ENCODE measurements around the gene CSTPP1. TPM values are rescaled to one million over a fixed set of nuclear protein-coding genes. Genes with fewer than 3 reads are reported as not detected.

The CSTPP1 gene
- total RNA-seq, 1 donor from 2014 or later, result 66.1 TPM

DNA sequence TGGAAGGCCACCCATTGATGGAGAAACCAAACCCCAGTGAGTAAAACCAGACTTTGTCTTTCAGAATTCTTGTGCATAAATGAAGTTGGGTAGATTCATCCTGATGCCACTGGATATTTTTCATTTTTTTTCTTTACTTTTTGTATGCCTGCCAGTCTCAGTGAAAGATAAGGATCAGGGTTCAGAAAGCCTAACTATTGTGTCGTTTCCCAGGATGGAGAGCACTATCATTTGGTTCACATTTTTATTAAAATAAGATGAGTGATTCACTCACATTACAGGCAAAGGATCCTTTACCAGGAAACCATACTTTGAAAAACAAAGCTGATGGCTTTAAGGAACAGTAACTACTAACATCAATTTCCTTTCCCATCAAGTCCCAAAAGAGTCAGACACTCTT is 188.1 kb downstream of the CSTPP1 start:
- H3K4me1 Mint-ChIP-seq (ENCODE audit: low read depth), result peaks cover 25% of the 10 kb centered on the region
- no peak for DNase-seq (ENCODE audit: low spot score, unreplicated experiment)
- no peak overlapping the region for H3K4me3 Mint-ChIP-seq (ENCODE audit: low read depth)
- H3K27me3 Mint-ChIP-seq, result no peaks in the 10 kb centered on the region
- H3K9me3 Mint-ChIP-seq (ENCODE audit: low read depth), result no peaks in the 10 kb centered on the region
- no peak overlapping the region for H3K27ac Mint-ChIP-seq
- H3K36me3 Mint-ChIP-seq (ENCODE audit: insufficient read depth), result peaks cover 2% of the 10 kb centered on the region
- TF ChIP-seq CTCF (IDR thresholded peaks at IDR 0.05; ENCODE audit: unreplicated experiment), result no peak

DNA sequence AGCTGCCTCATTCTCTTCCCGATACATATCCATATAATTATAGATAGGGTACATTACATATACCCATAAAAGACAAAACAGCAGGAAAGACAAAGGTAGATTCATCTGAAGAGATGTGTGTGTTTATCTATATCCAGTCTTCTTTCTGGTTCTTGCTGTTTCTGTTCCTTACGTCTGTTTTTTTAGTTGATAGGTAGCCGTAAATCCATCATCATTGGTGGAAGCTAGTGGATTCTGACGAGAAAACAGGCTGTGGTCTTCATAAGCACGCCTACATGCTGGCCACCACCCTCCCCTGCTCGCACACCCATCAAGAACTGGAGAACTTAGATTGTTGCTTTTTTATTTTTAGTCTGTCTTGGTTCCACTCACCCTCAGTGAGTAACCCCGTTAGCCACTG is 188.5 kb downstream of the CSTPP1 start:
- no peak for DNase-seq (ENCODE audit: low spot score, unreplicated experiment)
- no peaks in the 10 kb centered on the region for H3K27me3 Mint-ChIP-seq
- H3K4me3 Mint-ChIP-seq (ENCODE audit: low read depth), result no peak overlapping the region
- H3K4me1 Mint-ChIP-seq (ENCODE audit: low read depth), result peaks cover 25% of the 10 kb centered on the region
- TF ChIP-seq CTCF (IDR thresholded peaks at IDR 0.05; ENCODE audit: unreplicated experiment), result no peak
- no peaks in the 10 kb centered on the region for H3K36me3 Mint-ChIP-seq (ENCODE audit: insufficient read depth)
- no peaks in the 10 kb centered on the region for H3K9me3 Mint-ChIP-seq (ENCODE audit: low read depth)
- no peak overlapping the region for H3K27ac Mint-ChIP-seq

- Mint-ChIP-seq H3K36me3 (ENCODE audit: insufficient read depth) (no peaks in the 10 kb centered on the region), H3K27me3 (no peaks in the 10 kb centered on the region), H3K27ac (no peak overlapping the region), H3K4me3 (ENCODE audit: low read depth) (no peak overlapping the region), H3K9me3 (ENCODE audit: low read depth) (no peaks in the 10 kb centered on the region), H3K4me1 (ENCODE audit: low read depth) (peaks cover 30% of the 10 kb centered on the region)
- no peak for TF ChIP-seq CTCF (IDR thresholded peaks at IDR 0.05; ENCODE audit: unreplicated experiment)
- DNase-seq (ENCODE audit: low spot score, unreplicated experiment), result no peak
Observed at GRCh38 chr11:47127213-47127612, 190.7 kb downstream of the CSTPP1 start.

DNA sequence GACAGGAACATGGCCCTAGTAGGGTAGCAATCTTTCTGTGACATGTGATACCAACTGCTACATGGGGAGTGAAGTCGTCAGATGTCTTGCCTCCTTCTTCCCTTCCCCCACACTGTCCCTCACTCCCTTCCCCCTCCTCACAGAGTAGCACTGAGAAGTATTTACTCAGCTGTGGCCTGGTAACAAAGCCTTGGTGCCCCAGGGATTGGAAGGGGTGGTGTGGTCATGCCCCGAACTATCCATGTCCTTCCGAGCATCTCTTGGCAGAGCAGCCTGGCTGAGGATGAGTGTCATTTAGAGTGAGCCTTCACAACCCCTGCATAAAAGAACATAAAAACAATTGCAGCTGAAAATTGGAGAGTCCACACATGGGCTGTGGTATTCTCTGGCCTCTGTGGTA is 194.0 kb downstream of the CSTPP1 start:
- Mint-ChIP-seq H3K36me3 (ENCODE audit: insufficient read depth) (no peaks in the 10 kb centered on the region), H3K9me3 (ENCODE audit: low read depth) (no peaks in the 10 kb centered on the region), H3K27ac (no peak overlapping the region), H3K4me3 (ENCODE audit: low read depth) (no peak overlapping the region), H3K27me3 (no peaks in the 10 kb centered on the region), H3K4me1 (ENCODE audit: low read depth) (peaks cover 37% of the 10 kb centered on the region)
- TF ChIP-seq CTCF (IDR thresholded peaks at IDR 0.05; ENCODE audit: unreplicated experiment), result no peak
- DNase-seq (ENCODE audit: low spot score, unreplicated experiment), result no peak

- H3K27ac Mint-ChIP-seq, result no peak overlapping the region
- peaks cover 35% of the 10 kb centered on the region for H3K4me1 Mint-ChIP-seq (ENCODE audit: low read depth)
- H3K4me3 Mint-ChIP-seq (ENCODE audit: low read depth), result no peak overlapping the region
- no peaks in the 10 kb centered on the region for H3K27me3 Mint-ChIP-seq
- no peak for DNase-seq (ENCODE audit: low spot score, unreplicated experiment)
- no peak for TF ChIP-seq CTCF (IDR thresholded peaks at IDR 0.05; ENCODE audit: unreplicated experiment)
- peaks cover 2% of the 10 kb centered on the region for H3K36me3 Mint-ChIP-seq (ENCODE audit: insufficient read depth)
- H3K9me3 Mint-ChIP-seq (ENCODE audit: low read depth), result no peaks in the 10 kb centered on the region
Observed at GRCh38 chr11:47131136-47131535, 194.6 kb downstream of the CSTPP1 start.

Data from progenitor cell of endocrine pancreas (in vitro differentiated cells).